AG04449 (cell line): ENCODE data around the gene SMPDL3B.
A peak's percentile ranks its signal among the peaks of the same experiment; 100 is the strongest.

Source experiments
- CTCF ChIA-PET: fragments of 350-600 bp; formaldehyde crosslinking; extraction: SDS; loops from one replicate; lab custom pipeline; 2021; ENCODE audit warnings: antibody characterized with exemption; lab: Yijun Ruan, JAX
- POLR2A ChIA-PET: fragments of 400-600, 350-600 bp; formaldehyde crosslinking; extraction: SDS; loops from one replicate; lab custom pipeline; 2020; ENCODE audit warnings: antibody characterized with exemption, inconsistent platforms; lab: Yijun Ruan, JAX
- DNase-seq: peaks from one replicate; pipeline ENCODE4 v3.0.0-alpha.2; 2010; ENCODE audit warnings: low read depth, low spot score
- H3K4me3 ChIP-seq: 2 replicates; pipeline ENCODE4 v1.5.1; 2011; ENCODE audit warnings: low read depth, mild to moderate bottlenecking, control low read depth, low read length
- TF ChIP-seq, protein P1 (sequence below): IDR thresholded peaks from one replicate; pipeline ENCODE4 v1.5.1; 2011; ENCODE audit warnings: mild to moderate bottlenecking, moderate library complexity, low read length, control low read depth, inconsistent platforms; ENCODE audit not compliant: insufficient read depth; ENCODE audit errors: missing control alignments

The SMPDL3B gene

DNA sequence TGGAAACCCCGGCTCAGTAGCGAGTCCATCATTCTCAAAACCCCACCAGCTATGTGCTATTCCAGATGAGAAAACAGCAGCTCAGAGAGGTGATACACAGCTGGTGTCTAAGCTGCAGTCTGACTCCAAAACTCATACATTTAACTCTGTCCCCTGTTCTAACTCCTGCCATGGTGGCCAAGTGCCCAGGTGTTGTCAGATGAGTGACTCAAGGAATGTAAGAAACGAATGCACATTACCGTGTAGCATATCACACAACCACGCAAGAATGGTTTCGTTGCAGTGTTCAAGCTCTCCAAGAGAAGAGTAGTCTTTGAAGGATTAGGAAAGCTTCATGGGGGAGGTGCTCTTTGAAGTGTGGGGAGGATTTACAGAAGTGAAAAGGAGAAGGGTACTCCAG lies 20.3 kb downstream of the SMPDL3B start:
- TF ChIP-seq, protein P1, sequence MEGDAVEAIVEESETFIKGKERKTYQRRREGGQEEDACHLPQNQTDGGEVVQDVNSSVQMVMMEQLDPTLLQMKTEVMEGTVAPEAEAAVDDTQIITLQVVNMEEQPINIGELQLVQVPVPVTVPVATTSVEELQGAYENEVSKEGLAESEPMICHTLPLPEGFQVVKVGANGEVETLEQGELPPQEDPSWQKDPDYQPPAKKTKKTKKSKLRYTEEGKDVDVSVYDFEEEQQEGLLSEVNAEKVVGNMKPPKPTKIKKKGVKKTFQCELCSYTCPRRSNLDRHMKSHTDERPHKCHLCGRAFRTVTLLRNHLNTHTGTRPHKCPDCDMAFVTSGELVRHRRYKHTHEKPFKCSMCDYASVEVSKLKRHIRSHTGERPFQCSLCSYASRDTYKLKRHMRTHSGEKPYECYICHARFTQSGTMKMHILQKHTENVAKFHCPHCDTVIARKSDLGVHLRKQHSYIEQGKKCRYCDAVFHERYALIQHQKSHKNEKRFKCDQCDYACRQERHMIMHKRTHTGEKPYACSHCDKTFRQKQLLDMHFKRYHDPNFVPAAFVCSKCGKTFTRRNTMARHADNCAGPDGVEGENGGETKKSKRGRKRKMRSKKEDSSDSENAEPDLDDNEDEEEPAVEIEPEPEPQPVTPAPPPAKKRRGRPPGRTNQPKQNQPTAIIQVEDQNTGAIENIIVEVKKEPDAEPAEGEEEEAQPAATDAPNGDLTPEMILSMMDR: no peak
- no peak for DNase-seq
- ChIA-PET POLR2A (no interaction called here), CTCF (no interaction called here)
- no peak overlapping the region for H3K4me3 ChIP-seq

DNA sequence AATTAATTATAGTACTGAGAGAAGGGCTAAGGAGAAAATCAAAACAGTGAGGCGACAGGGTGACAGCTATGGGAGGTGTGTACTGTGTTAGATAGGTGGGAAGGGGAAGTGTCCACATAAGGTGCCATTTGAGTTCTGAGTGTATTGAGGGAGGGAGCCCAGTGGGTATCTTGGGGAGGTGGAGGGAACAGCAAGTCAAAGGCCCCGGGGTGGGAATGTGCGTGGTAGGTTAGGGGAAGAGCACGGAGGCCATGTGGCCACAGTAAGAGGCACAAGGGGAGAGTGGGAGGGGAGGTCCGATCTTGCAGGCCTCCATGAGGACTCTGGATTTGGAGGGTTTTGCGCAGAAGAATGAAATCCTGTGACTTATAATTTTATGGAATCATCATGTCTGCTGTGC lies 22.0 kb downstream of the SMPDL3B start:
- no peak overlapping the region for H3K4me3 ChIP-seq
- ChIA-PET POLR2A (no interaction called here), CTCF (interaction anchor here (2.1 kb wide), 1 partner anchor 10 kb away, joined by 7 read pairs; no protein-coding TSS in a partner anchor)
- no peak for DNase-seq
- TF ChIP-seq, protein P1: no peak

DNA sequence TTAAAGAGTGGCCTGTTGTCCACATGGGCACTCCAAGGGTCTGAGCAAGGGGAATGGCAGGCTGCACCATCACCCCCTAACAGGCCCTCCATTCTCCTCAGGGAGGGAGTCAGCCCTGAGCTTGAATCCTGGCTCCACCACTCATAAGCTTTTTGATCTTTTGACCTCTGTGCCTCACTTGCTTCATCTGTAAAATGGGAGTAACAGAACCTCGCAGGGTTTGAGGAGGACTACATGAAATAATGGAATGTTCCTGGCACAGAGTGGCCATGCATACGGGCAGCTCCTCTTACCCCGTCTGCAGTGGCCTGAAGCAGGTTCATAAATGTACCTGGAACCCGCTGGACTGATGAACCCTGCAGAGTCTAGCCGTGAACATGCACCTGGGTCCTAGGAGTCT lies 22.9 kb downstream of the SMPDL3B start:
- TF ChIP-seq, protein P1: no peak
- no peak overlapping the region for H3K4me3 ChIP-seq
- CTCF ChIA-PET: interaction anchor here (1.3 to 2.1 kb wide), 2 partner anchors 11 to 19 kb away, joined by 3 to 7 read pairs; no protein-coding TSS in a partner anchor
- DNase-seq: no peak
- POLR2A ChIA-PET: no interaction called here

DNA sequence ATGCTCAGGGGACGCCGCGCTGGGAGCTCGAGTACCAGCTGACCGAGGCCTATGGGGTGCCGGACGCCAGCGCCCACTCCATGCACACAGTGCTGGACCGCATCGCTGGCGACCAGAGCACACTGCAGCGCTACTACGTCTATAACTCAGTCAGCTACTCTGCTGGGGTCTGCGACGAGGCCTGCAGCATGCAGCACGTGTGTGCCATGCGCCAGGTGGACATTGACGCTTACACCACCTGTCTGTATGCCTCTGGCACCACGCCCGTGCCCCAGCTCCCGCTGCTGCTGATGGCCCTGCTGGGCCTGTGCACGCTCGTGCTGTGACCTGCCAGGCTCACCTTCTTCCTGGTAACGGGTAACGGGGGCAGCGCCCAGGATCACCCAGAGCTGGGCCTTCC lies 23.7 kb downstream of the SMPDL3B start:
- no peak for DNase-seq
- no peak overlapping the region for H3K4me3 ChIP-seq
- TF ChIP-seq, protein P1: no peak
- ChIA-PET POLR2A (no interaction called here), CTCF (interaction anchor here (0.8 to 2.2 kb wide), 5 partner anchors 12 to 22 kb away, joined by 3 to 7 read pairs (median 6); no protein-coding TSS in a partner anchor)

DNA sequence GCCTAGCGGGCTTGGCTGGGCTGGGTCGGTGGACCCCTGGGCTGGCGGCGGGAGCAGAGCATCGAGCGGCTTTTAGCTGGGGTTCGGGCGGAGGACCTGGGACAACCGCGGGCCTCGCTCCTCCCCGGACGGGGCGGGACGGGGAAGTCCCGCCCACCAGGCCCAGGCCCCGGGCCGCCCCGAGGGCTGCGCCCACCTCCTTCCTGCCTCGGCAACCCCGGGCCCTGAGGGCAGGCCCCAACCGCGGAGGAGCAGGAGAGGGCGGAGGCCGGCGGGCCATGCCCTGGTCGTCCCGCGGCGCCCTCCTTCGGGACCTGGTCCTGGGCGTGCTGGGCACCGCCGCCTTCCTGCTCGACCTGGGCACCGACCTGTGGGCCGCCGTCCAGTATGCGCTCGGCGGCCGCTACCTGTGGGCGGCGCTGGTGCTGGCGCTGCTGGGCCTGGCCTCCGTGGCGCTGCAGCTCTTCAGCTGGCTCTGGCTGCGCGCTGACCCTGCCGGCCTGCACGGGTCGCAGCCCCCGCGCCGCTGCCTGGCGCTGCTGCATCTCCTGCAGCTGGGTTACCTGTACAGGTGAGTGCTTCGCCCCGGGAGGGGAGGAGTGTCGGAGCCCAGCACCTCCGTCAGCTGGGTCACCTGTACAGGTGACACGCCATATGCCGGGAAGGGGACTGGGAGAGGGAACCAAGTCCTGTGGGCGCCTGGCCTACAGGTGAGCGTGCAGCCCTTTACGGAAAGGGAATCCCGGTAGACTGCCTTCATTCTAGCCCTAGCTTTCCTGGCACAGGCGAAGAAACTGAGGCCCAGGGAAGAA lies 25.2 kb downstream of the SMPDL3B start, which contains the start of gene XKR8:
TSS of gene XKR8 (plus strand) at position 182 of the 812 bp plus-strand sequence. CDS start at position 279, 97 bp downstream.
- H3K4me3 ChIP-seq: peak within 1 kb of the TSS; percentile 76
- TF ChIP-seq, protein P1: peak; percentile 65
- DNase-seq: no peak
- CTCF ChIA-PET: interaction anchor here (1.0 to 2.2 kb wide), 6 partner anchors 8 to 34 kb away, joined by 3 to 7 read pairs (median 4); no protein-coding TSS in a partner anchor
- POLR2A ChIA-PET: interaction anchor here (0.9 to 1.0 kb wide), 3 partner anchors 8 to 12 kb away, joined by 3 to 6 read pairs (median 3); no protein-coding TSS in a partner anchor
